GM23248 (cell line): ENCODE results near the gene MAP7D3.

Source experiments
- EZH2 ChIP-seq: fragments of 200-600 bp; sonication (generic); IDR thresholded peaks from 2 replicates; pipeline ENCODE4 v1.6.1; 2018; ENCODE audit warnings: antibody characterized with exemption, mild to moderate bottlenecking; ENCODE audit not compliant: insufficient read depth, poor library complexity, severe bottlenecking
- EZH2phosphoT487 ChIP-seq: fragments of 200-600 bp; sonication (generic); IDR thresholded peaks from 2 replicates; pipeline ENCODE4 v1.6.1; 2018; ENCODE audit warnings: antibody characterized with exemption, moderate library complexity, mild to moderate bottlenecking, low read depth; ENCODE audit not compliant: insufficient read depth

DNA sequence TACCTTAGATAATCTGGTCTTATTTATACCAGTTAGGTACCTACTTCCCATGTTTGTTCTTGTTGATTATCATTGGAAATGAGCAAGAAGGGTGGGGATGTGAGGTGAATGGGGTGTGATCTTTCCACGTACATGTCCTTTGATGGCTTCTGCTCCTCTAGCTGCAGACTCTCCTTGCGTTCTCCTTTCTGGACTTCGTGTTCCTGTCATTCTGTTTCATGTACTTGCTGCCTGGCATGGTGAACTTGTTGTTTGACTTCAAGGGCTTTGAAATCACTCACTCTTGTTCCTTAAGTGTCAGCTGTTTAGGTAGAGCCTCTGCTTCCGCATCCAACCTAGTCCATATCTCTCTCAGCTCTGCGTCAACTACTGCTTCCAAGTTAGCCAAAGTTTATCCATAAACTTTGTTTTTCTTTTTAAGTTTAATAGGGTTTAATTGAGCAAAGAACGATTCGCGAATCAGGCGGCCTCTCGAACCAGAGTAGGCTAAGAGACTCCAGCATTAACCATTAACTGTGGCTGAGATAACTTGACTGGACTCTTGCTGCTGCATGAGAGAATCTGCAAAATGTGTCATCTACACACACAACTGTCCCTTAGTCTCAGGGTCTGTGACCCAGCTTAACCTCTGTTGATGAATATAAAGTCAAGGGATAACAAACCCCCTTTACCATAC, 61.0 kb downstream of the MAP7D3 start:
- TF ChIP-seq EZH2: no peak
- no peak for TF ChIP-seq EZH2phosphoT487
